Measurements from ENCODE around the gene FAM161B.
"Not testable (repeated sequence)": the region's sequence is repeated elsewhere in the genome, so short reads cannot be mapped to it uniquely, and the experiment has no call there.

The FAM161B gene

DNA sequence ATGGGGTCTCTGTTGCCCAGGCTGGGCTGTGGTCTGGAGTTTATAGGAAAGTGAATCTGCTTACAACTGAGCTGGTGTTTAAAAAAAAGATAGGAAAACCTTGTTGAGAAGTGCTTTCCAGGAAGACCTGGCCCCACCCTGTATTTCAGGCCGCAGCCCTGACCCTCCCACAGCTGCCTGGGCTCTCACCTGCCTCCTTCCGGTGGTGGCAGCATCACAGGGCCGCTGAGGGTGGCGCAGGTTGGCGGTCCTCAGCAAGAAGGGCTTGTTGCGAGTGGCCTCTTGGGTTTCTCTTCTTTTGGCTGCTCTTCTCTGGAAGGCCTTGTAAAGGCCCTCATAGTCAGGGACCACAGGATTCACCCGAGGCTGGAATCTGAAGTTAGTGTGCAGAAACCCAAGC lies 7.7 kb downstream of the FAM161B start:
- DNase-seq: no peak

DNA sequence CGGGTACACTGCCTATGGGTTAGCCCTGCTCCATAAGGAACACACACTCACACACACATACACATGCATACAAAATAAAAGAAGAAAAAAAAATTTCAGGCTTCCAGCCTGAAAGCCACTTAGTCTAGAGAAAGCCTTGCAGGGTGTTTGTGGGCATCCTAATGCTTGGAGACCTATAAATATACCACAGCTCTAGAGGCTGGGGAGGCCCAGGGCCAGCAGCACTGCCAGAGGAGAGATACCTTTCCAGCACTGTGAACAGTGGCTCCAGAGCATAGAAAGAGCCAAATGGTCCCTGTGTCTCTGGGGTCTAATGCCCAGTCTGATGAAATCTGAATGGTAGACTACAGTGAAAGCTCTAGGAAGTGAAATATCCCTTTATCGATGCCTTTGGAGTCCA lies 12.9 kb downstream of the FAM161B start:
- no peak for DNase-seq

DNA sequence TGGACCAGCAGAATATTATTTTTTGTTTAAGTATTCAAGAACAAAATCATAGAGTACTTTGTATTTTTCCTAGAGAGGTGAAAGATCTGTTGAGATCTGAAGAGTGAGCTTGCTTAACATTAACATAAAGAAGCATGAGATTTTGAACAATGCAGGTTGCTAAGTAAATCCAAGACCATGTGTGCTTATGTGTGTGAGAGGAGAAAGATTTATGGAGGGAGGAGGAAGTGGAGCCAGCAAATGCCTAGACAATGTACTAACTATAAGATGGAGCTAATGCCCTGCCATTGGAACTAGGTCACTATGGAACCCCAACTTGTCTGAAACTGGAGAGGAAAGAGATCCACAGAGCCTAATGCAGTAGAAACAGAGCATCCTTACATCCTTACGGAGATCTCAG lies 13.3 kb downstream of the FAM161B start:
- no peak for DNase-seq

DNA sequence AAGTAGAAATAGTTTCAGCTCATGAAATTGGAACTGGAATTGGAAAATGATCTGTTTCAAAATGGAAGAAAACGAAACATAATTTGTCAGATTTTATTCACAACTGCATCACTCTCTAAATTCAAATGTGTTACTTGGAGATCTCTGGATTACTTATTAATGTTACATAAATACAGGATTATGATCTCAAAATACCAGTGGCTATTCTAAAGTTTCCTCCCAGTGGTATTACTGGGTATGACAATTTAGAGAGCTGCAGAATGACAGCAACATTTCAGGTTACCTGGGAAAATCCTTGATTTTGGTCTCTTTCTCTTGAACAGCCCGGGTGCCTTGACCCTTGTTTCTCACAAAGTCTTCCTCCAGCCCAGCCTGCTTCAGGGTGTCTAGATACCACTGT lies 14.2 kb downstream of the FAM161B start:
- peak; percentile 38 for DNase-seq

DNA sequence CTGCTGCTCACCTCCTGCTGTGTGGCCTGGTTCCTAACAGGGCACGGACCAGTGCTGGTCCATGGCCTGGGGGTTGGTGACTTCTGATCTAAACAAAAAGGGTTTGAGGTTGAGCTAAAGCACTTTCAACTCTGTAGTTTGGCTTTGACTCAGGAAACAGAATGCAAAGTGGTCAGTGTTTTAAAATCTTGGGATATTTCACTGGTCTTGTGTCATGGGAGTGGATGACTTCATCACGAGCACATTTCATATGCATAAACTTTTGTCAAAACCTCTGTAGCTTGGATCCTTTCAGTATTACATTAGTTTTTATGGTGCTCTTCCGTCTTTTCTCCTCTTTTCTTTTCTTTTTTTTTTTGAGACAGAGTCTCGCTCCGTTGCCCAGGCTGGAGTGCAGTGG lies 25.6 kb downstream of the FAM161B start:
- DNase-seq: no peak

DNA sequence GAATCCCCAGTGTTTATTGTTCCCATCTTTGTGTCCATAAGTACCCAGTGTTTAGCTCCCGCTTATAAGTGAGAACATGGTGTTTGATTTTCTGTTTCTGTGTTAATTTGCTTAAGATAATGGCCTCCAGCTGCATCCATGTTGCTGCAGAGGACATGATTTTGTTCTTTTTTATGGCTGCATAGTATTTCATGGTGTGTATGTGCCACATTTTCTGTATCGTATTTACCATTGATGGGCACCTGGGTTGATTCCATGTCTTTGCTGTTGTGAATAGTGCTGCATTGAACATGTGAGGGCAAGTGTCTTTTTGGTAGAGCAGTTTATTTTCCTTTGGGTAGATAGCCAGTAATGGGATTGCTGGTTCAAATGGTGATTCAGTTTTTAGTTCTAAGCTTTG lies 30.4 kb downstream of the FAM161B start:
- not testable (repeated sequence) for DNase-seq

DNA sequence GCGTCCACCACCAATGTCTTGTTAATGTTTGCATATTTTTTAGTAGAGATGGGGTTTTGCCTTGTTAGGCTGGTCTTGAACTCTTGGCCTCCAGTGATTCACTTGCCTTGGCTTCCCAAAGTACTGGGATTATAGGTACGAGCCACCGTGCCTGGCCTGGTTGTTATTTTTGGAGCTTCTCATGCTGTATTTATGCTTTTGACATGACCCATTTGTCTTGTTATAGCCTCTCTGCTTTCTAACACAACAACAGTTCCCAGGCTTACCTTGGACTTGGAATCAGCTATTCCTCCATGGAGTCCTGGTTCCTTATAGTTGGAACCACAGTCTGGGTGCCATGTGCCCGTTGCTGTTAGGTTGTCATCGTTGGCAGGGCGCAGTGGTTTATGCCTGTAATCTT lies 33.6 kb downstream of the FAM161B start:
- DNase-seq: no peak

DNA sequence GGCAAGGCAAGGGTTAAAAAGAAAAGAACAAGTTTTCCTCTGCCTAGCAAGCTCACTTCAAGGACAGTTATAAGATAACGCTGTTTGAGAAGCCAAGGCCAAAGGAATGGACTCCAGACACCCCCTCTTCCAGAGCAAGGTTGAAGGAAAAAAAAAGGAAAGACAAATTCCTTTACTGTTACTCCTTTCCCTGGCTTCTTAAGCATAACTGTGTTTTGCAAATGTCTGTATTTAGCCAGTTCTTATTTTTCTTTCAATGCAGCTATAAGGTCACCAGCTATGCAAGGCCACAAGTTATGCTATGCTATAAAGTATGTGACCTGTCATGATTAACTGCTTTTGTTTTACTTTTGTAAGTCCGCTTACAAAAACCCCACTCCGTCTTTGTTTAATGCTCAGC lies 36.6 kb downstream of the FAM161B start:
- no peak for DNase-seq

DNA sequence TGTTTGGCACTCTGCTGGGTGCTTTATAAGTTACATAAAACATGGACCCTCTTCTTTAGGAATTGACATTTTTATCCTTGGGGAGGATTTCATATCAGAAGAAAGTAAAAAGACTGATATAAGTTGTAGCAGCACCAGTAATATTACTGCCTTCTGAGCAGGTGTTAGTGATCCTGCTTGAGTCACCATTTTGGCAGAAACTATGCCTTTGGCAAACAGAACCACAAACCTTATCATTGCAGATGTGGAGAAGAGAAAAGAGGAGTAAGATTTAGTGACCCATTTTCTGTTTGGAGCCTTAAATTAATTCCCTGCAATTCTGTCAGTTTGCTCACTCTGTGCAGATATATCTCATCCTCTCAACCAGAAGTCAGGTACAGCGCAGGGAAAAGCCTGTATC lies 40.2 kb downstream of the FAM161B start:
- DNase-seq: no peak

DNA sequence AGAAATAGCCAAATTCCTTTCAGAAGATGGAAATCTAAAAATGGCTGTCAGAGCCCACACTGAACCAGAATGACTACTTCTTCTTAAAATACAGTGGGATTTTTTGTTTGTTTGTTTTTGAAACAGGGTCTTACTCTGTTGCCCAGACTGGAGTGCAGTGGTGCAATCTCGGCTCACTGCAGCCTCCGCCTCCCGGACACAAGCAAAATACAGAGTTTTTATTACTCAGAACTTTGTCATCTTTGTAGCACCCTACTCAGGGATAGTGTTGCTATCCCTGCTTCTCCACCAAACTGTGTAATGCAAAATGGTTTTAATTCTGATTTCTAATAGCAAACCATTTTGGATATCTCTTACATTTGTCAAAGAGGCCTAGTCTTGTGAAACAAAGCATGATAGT lies 46.9 kb downstream of the FAM161B start:
- no peak for DNase-seq

DNA sequence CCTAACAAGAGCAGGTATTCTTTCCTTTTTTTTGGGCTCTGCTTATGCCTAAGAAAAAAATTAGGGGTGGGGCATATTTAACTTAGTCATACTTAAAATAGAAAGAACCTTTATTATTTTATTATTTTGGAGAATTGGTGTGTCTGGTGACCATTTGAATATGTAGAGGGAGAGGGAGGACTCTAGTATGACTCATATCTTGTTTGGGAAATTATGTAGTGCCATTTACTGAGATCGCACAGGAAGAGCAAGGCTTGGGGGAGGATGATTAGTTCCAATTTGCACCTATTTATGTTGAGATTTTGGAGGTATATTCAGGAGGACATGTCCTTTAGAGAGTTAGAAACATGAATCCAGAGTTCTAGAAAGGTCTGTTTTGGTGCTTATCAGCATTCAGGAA lies 53.4 kb downstream of the FAM161B start:
- DNase-seq: no peak

DNA sequence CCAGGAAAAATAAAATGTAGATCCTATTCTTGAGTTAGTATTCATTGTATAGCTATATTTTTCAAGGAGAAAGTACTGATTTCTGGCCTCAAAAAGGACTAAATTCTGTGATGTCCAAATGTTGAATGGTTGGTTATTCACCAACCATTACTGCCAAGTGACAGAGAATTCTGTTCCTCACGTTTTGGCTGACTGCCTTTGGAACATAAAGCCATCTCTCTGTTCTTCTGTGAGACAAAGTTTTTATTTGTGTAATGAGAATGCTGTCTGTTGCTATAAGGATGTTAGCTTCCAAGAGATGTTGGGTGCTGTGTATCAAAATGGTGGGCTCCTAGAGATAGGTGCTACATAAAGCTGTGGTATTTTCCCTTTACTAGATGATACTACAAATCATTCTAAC lies 54.0 kb downstream of the FAM161B start:
- DNase-seq: no peak

DNA sequence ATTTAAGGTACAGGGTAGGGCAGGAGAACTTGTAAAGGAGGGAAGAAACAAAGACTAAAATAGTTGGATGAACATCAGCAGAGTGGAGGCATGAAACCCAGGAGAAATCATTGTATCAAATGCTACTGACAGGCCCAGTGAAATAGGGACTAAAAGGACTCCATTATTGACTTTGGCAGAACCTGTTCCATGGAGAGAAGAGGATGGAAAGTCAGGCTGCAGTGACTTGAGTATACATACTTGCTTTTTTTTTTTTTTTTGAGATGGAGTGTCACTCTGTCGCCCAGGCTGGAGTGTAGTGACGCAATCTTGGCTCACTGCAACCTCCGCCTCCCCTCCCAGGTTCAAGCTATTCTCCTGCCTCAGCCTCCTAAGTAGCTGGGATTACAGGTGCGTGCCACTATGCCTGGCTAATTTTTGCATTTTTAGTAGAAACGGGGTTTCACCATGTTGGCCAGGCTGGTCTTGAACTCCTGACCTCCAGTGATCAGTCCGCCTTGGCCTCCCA lies 55.7 kb downstream of the FAM161B start:
- not testable (repeated sequence) for DNase-seq

DNA sequence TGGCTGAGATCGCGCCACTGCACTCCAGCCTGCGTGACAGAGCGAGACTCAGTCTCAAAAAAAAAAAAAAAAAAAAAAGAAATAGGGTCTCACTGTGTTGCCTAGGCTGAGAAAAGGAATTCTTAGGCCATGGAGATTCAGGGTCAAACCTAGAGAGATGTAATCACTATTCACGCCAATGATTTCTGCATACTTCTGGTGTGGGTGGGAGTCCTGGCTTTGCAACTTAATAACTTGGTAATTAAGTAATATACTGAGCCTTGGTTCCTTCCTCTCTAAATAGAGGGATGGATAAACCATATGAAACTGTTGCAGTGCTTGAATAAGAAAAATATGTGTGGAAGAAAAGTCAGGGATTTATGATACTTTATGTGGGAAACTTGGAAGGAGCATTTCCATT lies 60.5 kb downstream of the FAM161B start:
- DNase-seq: no peak

DNA sequence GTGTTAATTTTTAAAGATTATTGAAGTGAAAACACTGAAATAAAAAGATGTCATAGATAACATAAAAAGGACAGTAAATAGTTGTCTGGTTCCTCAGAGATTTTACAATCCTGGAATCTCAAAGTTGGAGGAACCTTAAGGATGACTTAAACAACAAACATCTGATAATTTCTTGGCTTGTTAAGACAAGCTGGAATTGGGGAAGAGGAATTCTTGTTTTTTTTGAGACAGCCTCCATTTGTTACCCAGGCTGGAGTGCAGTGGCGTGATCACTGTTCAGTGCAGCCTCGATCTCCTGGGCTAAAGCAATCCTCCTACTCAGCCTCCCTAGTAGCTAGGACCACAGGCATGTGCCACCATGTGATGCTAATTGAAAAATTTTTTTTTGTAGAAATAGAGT lies 60.9 kb downstream of the FAM161B start:
- DNase-seq: no peak

DNA sequence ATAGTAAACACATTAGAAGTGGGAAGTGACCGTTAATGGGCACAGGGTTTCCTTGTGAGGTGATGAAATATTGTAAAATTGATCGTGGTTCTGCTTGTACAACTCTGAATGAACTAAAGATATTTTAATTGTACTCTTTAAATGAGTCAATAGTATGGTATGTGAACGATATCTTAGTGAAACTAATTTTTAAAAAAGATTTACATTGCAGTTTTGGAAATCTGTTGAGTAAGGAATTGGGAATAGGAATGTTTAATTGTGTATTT lies 61.5 kb downstream of the FAM161B start:
- DNase-seq: no peak

DNA sequence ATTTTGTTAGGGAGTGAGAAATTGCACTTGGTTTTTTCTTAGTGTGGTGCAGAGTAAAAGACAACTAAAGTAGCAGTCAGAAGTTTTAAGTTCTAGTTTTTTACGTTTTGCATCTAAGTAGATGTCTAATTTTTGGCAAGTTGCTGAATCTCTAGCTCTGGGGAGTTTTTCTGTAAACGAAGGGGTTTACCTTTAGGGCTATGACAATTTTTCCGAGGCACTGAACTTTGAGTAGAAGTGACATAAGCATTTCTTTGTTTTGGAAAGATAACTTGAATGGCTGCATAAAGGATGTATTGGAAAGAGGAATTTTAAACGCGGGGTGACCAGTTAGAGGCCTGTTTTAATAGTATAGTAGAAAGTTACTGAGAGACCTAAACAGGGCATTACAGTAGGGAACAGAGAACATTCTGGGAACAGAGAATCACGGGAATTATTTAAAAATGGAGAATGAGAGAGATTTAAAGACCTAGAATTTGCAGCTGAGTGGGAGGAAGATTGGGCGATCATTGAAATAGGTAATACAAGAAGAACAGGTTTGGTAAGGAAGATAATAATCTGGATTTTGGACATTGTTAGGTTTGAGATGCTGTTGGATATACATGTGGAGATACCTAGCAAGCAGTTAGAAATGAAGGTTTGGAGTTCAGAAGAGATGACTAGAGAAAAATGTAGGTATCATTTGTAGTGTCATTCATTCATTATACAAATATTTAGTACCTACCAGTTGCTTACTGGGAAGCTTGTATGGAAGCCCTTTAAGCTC lies 62.0 kb downstream of the FAM161B start:
- no peak for DNase-seq

DNA sequence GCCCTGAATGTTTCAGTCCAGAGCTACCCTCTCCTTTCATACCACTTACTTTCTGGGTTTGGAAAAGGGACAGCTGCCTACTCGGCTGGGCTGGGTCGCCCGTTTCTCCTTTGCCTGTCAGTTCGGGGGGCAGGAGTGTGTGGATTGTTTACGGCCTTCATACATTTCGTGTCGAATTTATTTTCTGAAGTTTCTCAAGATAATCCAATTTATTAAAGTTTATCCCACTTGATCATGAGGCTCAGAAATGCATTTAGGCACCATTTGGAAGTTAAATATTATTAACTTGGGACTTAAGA lies 62.6 kb downstream of the FAM161B start:
- DNase-seq: no peak

DNA sequence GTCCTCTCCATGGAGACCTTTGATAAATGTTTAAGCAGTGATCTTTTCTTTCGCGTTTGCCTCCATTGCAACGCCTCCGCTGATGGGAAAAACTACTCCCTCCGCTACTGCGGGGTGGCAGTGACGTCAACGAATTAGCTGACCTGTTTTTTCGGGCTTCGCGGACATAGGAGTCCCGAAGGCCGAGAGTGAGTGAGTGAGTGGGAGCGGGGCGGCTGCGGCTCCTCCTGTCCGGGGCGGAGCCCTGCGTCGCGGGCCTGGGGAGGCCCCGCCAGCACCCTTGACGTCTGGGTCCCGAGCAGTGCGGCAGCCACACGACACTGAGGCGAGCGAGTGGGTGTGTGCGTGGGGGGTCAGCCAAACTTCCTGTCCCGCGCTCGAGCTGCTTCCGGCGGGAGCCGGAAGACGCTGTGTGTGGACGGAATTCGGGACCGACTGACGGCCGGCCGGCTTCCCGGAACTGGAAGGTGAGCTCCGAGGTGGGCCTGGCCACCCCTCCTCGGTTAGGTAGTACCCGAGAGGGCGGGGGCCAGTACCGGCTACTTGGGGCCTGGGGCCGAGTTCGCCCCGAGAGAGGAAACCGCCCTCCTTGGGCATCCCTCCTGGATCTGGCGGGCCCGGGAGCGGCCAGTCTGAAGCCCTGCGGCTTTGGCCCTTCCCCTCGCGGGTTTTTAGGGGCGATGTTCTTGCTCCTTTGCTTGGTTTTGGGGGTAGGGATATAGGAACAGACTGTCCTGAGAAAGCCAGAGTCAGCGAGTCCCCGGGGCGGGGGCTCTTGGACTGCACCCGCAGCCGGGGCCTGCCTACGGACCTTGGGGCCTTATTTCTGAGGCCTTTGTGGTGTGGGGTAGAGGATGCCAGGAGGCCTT lies 63.2 kb downstream of the FAM161B start, which contains the start of gene ZNF410:
ZNF410 (plus strand) TSS at position 411 of the 869 bp plus-strand sequence. CDS start 5,317 bp downstream, outside the sequence.
- DNase-seq: peak; percentile 96

DNA sequence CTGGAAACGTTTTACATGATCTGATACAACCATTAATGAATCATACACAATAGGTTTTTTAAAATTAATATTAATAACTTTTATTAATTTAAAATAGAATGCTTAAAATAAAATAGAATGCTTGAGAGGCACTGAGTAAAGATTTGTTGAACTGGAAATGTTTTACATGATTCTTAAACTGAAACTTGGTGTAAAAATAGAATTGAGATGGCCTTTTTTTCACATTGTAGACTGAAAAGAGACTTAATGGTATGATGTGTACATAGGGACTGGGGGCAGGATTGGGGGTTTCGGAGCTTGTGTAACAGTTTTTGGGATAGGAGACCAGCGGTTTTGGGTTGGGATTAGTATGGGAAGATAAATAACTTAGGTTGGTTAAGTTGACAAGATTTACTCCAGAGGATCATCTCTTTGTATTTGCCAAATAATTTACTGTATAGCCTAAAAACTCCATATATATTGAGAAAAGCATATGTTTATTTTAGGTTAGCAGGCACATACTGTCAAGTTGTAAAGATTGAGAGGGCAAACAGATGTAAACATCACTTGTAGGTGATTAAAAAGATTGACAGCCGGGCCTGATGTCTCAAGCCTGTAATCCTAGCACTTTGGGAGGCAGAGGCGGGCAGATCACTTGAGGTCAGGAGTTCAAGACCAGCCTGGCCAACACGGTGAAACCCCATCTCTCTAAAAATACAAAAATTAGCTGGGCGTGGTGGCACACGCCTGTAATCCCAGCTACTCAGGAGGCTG lies 65.3 kb downstream of the FAM161B start:
- DNase-seq: no peak

All from hematopoietic multipotent progenitor cell treated with erythropoietin and hydrocortisone succinate and interleukin-3 and kit ligand, for 8 days (in vitro differentiated cells).